GM12873 (cell line): ENCODE measurements around the gene CDC14A.

ENCODE experiments used
- TF ChIP-seq, protein P1 (sequence below): IDR thresholded peaks from 2 replicates; pipeline ENCODE4 v1.5.1; 2012; ENCODE audit warnings: low read depth, mild to moderate bottlenecking, moderate library complexity, low read length, control low read depth; ENCODE audit not compliant: insufficient read depth; ENCODE audit errors: missing control alignments

The CDC14A gene

DNA sequence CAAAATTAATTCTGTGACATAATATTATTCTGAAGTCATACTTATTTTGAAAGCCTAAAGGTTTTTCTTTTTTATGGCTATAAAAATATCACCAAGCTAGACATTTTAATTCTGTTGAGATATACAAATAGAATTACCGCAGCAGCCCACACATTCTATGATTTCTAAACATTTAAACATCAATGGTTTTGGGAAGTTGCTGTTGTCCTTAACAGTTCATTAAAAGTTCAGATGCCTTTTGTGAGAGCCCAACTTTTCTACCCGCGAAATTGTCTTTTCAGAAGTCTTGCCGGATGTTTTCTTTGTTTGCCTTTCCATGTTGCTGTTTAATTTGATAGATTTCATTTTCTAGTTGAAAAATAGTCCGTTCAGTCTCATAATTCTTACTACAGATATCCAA, 40.5 kb downstream of the CDC14A start:
- TF ChIP-seq, protein P1, sequence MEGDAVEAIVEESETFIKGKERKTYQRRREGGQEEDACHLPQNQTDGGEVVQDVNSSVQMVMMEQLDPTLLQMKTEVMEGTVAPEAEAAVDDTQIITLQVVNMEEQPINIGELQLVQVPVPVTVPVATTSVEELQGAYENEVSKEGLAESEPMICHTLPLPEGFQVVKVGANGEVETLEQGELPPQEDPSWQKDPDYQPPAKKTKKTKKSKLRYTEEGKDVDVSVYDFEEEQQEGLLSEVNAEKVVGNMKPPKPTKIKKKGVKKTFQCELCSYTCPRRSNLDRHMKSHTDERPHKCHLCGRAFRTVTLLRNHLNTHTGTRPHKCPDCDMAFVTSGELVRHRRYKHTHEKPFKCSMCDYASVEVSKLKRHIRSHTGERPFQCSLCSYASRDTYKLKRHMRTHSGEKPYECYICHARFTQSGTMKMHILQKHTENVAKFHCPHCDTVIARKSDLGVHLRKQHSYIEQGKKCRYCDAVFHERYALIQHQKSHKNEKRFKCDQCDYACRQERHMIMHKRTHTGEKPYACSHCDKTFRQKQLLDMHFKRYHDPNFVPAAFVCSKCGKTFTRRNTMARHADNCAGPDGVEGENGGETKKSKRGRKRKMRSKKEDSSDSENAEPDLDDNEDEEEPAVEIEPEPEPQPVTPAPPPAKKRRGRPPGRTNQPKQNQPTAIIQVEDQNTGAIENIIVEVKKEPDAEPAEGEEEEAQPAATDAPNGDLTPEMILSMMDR: no peak

DNA sequence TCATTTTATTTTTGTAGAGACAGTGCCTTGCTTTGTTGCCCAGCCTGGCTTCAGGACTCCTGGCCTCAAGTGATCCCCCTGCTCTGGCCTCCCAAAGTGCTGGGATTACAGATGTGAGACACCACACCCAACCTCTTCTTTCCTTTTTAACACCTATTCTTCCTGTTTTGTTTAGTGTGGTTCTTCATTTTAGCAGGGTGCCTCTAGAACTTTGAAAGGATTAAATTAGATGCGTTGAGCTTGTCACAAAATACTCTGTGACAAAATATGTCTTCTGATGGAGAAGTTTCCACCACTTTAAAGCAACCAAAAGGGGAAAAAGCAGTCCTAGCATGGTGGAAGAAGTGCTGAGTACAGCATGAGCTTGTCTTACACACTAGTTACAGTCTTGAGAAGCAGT, 42.0 kb downstream of the CDC14A start:
- TF ChIP-seq, protein P1: no peak

DNA sequence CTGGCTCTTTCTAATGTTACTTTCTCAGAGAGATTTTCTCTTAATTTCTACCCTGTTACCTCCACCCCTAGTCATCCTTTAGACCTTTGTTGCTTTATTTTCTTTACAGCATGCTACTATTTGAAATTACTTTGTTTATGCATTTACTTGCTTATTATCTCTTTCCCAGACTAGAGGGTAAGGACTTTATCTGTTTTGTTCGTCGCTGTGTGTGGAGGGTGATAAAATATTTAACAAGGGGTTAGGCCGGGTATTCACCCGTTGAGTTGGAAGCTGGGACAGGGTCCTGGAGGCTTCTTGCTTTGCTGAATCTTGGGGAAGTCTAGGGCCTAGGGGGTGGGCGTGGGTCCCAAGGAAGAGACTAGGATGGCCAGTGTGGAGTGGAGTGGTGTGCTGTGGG, 43.6 kb downstream of the CDC14A start:
- TF ChIP-seq, protein P1: no peak

DNA sequence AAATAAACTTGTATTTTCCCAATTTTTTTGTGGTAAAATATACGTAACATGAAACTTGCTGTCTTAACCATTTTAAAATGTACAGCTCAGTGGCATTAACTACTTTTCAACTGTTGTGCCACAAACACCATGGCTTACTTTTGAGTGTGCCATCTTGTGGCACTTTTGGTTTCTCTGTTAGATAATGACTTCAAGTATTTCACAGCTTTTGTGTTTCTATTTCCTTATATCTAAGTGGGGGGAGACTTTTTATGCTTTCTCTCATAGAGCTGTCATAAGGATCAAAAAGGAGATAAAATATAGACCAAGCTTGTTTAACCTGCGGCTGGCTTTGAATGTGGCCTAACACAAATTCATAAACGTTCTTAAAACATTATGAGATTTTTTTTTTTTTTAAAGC, 44.3 kb downstream of the CDC14A start:
- TF ChIP-seq, protein P1: no peak

DNA sequence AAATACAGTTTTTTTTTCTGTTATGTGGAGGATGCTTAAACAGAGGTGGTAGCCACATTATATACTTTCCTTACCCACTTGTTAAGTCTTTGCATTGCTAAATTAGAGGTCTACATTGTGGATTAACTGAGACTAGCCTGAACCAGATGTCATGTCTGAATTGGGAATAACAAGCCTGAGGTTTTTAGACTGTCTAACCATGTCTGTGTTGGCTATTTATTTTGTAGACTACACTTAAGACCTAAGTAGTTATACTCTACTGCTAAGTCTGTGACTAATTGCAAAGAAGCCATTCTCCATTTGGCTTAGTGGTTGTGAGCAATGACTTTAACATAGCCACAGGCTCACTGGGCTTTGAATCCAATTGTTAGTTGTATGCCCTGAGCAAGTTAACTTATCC, 45.4 kb downstream of the CDC14A start:
- TF ChIP-seq, protein P1: no peak

DNA sequence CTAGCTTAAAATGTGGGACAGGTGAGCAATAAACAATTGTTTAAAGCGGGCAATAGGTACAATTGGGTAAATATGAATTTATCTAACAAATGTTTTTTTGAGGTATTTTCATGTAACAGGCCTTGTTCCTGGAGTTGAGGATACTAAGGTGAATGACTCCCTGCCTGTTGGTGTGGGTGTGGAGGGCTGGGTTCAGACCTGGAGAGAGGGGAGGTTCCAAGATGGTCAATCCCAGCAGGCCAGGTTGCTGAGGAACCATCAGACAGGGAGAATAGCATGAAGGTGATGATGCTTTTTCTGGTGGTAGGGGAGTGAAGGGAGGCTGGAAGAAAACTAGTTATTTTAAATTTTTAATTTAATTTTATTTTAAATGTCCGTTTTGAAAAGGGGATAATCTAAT, 46.3 kb downstream of the CDC14A start:
- TF ChIP-seq, protein P1: no peak

DNA sequence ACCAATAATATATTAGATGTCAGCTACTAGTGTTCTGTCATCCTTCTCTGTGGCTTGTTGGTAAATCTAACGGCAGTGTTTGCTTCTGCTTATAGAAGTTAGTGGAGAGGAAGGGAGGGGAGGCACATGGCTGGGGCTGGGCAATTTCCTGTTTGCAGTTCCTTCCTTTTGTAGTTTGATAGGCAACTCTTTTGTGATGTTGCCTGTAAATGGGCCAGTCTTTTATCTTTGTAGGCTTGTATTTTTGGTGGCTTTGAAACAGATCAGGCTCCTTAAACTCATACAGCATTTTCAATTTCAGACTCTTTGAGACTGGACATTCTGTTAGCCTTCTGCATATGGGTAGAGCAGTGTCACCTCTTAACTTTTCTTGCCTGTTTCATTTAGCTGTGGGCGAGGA, 48.1 kb downstream of the CDC14A start:
- TF ChIP-seq, protein P1: no peak
